ENCODE results near the gene COL24A1. TPM values are rescaled to one million over a fixed set of nuclear protein-coding genes. Genes with fewer than 3 reads are reported as not detected.

The COL24A1 gene
- total RNA-seq, 1 donor from 2014 or later, result not detected

GRCh38 chr1:86176226-86176625, 19.7 kb upstream of the COL24A1 start:
- Mint-ChIP-seq H3K4me1 (ENCODE audit: low read depth) (no peaks in the 10 kb centered on the region), H3K36me3 (ENCODE audit: low read depth) (no peaks in the 10 kb centered on the region), H3K27me3 (ENCODE audit: low read depth) (peaks cover 2% of the 10 kb centered on the region), H3K9me3 (no peaks in the 10 kb centered on the region), H3K4me3 (ENCODE audit: low read depth) (no peak overlapping the region), H3K27ac (no peak overlapping the region)
- no peak for DNase-seq (ENCODE audit: low spot score)
- intact Hi-C loops (cut with micrococcal nuclease), result no loop called here

GRCh38 chr1:86175756-86176155, 19.2 kb upstream of the COL24A1 start:
- intact Hi-C loops (cut with micrococcal nuclease), result no loop called here
- H3K36me3 Mint-ChIP-seq (ENCODE audit: low read depth), result no peaks in the 10 kb centered on the region
- no peak overlapping the region for H3K27ac Mint-ChIP-seq
- no peak for DNase-seq (ENCODE audit: low spot score)
- no peaks in the 10 kb centered on the region for H3K9me3 Mint-ChIP-seq
- H3K27me3 Mint-ChIP-seq (ENCODE audit: low read depth), result peaks cover 2% of the 10 kb centered on the region
- no peaks in the 10 kb centered on the region for H3K4me1 Mint-ChIP-seq (ENCODE audit: low read depth)
- no peak overlapping the region for H3K4me3 Mint-ChIP-seq (ENCODE audit: low read depth)

GRCh38 chr1:86169625-86170024, 13.1 kb upstream of the COL24A1 start:
- no peaks in the 10 kb centered on the region for H3K4me1 Mint-ChIP-seq (ENCODE audit: low read depth)
- intact Hi-C loops (cut with micrococcal nuclease), result no loop called here

GRCh38 chr1:86159800-86160199, 3.2 kb upstream of the COL24A1 start:
- no peak for DNase-seq (ENCODE audit: low spot score)
- Mint-ChIP-seq H3K27ac (no peak overlapping the region), H3K36me3 (ENCODE audit: low read depth) (no peaks in the 10 kb centered on the region), H3K9me3 (no peaks in the 10 kb centered on the region), H3K27me3 (ENCODE audit: low read depth) (peaks cover 35% of the 10 kb centered on the region), H3K4me1 (ENCODE audit: low read depth) (peaks cover 3% of the 10 kb centered on the region), H3K4me3 (ENCODE audit: low read depth) (no peak overlapping the region)
- intact Hi-C loops (cut with micrococcal nuclease), result no loop called here

More at GRCh38 chr1:86169625-86170024, 13.1 kb upstream of the COL24A1 start:
- H3K4me3 Mint-ChIP-seq (ENCODE audit: low read depth), result no peak overlapping the region
- DNase-seq (ENCODE audit: low spot score), result no peak
- no peaks in the 10 kb centered on the region for H3K27me3 Mint-ChIP-seq (ENCODE audit: low read depth)
- H3K9me3 Mint-ChIP-seq, result no peaks in the 10 kb centered on the region
- no peaks in the 10 kb centered on the region for H3K36me3 Mint-ChIP-seq (ENCODE audit: low read depth)
- H3K27ac Mint-ChIP-seq, result no peak overlapping the region

- Mint-ChIP-seq H3K4me3 (ENCODE audit: low read depth) (peak overlapping the region; percentile 58), H3K9me3 (no peaks in the 10 kb centered on the region)
- intact Hi-C loops (cut with micrococcal nuclease), result no loop called here
These were observed 586 bp downstream of the COL24A1 start for GRCh38 chr1:86155807-86156565.

GRCh38 chr1:86155051-86155806, 1.3 kb downstream of the COL24A1 start:
- no peak for DNase-seq (ENCODE audit: low spot score)
- peaks cover 44% of the 10 kb centered on the region for H3K27me3 Mint-ChIP-seq (ENCODE audit: low read depth)
- intact Hi-C loops (cut with micrococcal nuclease), result no loop called here
- H3K36me3 Mint-ChIP-seq (ENCODE audit: low read depth), result no peaks in the 10 kb centered on the region
- no peaks in the 10 kb centered on the region for H3K9me3 Mint-ChIP-seq
- no peak overlapping the region for H3K4me3 Mint-ChIP-seq (ENCODE audit: low read depth)
- H3K27ac Mint-ChIP-seq, result no peak overlapping the region
- H3K4me1 Mint-ChIP-seq (ENCODE audit: low read depth), result peaks cover 3% of the 10 kb centered on the region

More at GRCh38 chr1:86155807-86156565, 586 bp downstream of the COL24A1 start:
- no peak for DNase-seq (ENCODE audit: low spot score)
- Mint-ChIP-seq H3K4me1 (ENCODE audit: low read depth) (peaks cover 3% of the 10 kb centered on the region), H3K36me3 (ENCODE audit: low read depth) (no peaks in the 10 kb centered on the region), H3K27ac (no peak overlapping the region), H3K27me3 (ENCODE audit: low read depth) (peaks cover 44% of the 10 kb centered on the region)

- Mint-ChIP-seq H3K4me1 (ENCODE audit: low read depth) (peaks cover 3% of the 10 kb centered on the region), H3K9me3 (no peaks in the 10 kb centered on the region), H3K4me3 (ENCODE audit: low read depth) (no peak overlapping the region), H3K36me3 (ENCODE audit: low read depth) (no peaks in the 10 kb centered on the region), H3K27me3 (ENCODE audit: low read depth) (peaks cover 44% of the 10 kb centered on the region), H3K27ac (no peak overlapping the region)
- intact Hi-C loops (cut with micrococcal nuclease), result no loop called here
- no peak for DNase-seq (ENCODE audit: low spot score)
These were observed 2.0 kb downstream of the COL24A1 start for GRCh38 chr1:86154571-86155050.

- Mint-ChIP-seq H3K9me3 (no peaks in the 10 kb centered on the region), H3K27ac (no peak overlapping the region), H3K4me1 (ENCODE audit: low read depth) (peaks cover 3% of the 10 kb centered on the region), H3K36me3 (ENCODE audit: low read depth) (no peaks in the 10 kb centered on the region), H3K27me3 (ENCODE audit: low read depth) (peaks cover 40% of the 10 kb centered on the region), H3K4me3 (ENCODE audit: low read depth) (no peak overlapping the region)
- intact Hi-C loops (cut with micrococcal nuclease), result no loop called here
- DNase-seq (ENCODE audit: low spot score), result no peak
These were observed 2.7 kb downstream of the COL24A1 start for GRCh38 chr1:86153836-86154235.

- intact Hi-C loops (cut with micrococcal nuclease), result no loop called here
- Mint-ChIP-seq H3K4me3 (ENCODE audit: low read depth) (no peak overlapping the region), H3K36me3 (ENCODE audit: low read depth) (no peaks in the 10 kb centered on the region)
These were observed 3.7 kb downstream of the COL24A1 start for GRCh38 chr1:86152887-86153286.

GRCh38 chr1:86151427-86151826, 5.1 kb downstream of the COL24A1 start:
- no peak overlapping the region for H3K4me3 Mint-ChIP-seq (ENCODE audit: low read depth)
- no peaks in the 10 kb centered on the region for H3K36me3 Mint-ChIP-seq (ENCODE audit: low read depth)
- H3K9me3 Mint-ChIP-seq, result no peaks in the 10 kb centered on the region
- no peak overlapping the region for H3K27ac Mint-ChIP-seq
- no peak for DNase-seq (ENCODE audit: low spot score)
- H3K27me3 Mint-ChIP-seq (ENCODE audit: low read depth), result peaks cover 21% of the 10 kb centered on the region
- peaks cover 1% of the 10 kb centered on the region for H3K4me1 Mint-ChIP-seq (ENCODE audit: low read depth)
- intact Hi-C loops (cut with micrococcal nuclease), result no loop called here

More at GRCh38 chr1:86152887-86153286, 3.7 kb downstream of the COL24A1 start:
- Mint-ChIP-seq H3K27ac (no peak overlapping the region), H3K4me1 (ENCODE audit: low read depth) (peaks cover 3% of the 10 kb centered on the region), H3K27me3 (ENCODE audit: low read depth) (peaks cover 34% of the 10 kb centered on the region), H3K9me3 (no peaks in the 10 kb centered on the region)
- DNase-seq (ENCODE audit: low spot score), result no peak

GRCh38 chr1:86150553-86151055, 6.0 kb downstream of the COL24A1 start:
- H3K27me3 Mint-ChIP-seq (ENCODE audit: low read depth), result peaks cover 13% of the 10 kb centered on the region
- no peak overlapping the region for H3K4me3 Mint-ChIP-seq (ENCODE audit: low read depth)
- no peaks in the 10 kb centered on the region for H3K36me3 Mint-ChIP-seq (ENCODE audit: low read depth)
- DNase-seq (ENCODE audit: low spot score), result no peak
- H3K4me1 Mint-ChIP-seq (ENCODE audit: low read depth), result no peaks in the 10 kb centered on the region
- no peaks in the 10 kb centered on the region for H3K9me3 Mint-ChIP-seq
- intact Hi-C loops (cut with micrococcal nuclease), result no loop called here
- H3K27ac Mint-ChIP-seq, result no peak overlapping the region

GRCh38 chr1:86149591-86149990, 7.0 kb downstream of the COL24A1 start:
- Mint-ChIP-seq H3K27ac (no peak overlapping the region), H3K27me3 (ENCODE audit: low read depth) (peaks cover 8% of the 10 kb centered on the region), H3K4me3 (ENCODE audit: low read depth) (no peak overlapping the region), H3K4me1 (ENCODE audit: low read depth) (no peaks in the 10 kb centered on the region), H3K9me3 (no peaks in the 10 kb centered on the region), H3K36me3 (ENCODE audit: low read depth) (no peaks in the 10 kb centered on the region)
- intact Hi-C loops (cut with micrococcal nuclease), result no loop called here
- no peak for DNase-seq (ENCODE audit: low spot score)

- H3K27ac Mint-ChIP-seq, result no peak overlapping the region
- intact Hi-C loops (cut with micrococcal nuclease), result no loop called here
These were observed 8.8 kb downstream of the COL24A1 start for GRCh38 chr1:86147755-86148154.

More at GRCh38 chr1:86147755-86148154, 8.8 kb downstream of the COL24A1 start:
- Mint-ChIP-seq H3K4me1 (ENCODE audit: low read depth) (no peaks in the 10 kb centered on the region), H3K36me3 (ENCODE audit: low read depth) (no peaks in the 10 kb centered on the region), H3K4me3 (ENCODE audit: low read depth) (no peak overlapping the region), H3K27me3 (ENCODE audit: low read depth) (no peaks in the 10 kb centered on the region), H3K9me3 (no peaks in the 10 kb centered on the region)
- no peak for DNase-seq (ENCODE audit: low spot score)

All from activated T-helper 2 cell treated with anti-CD3 and anti-CD28 coated beads, Interferon-gamma antibody, Interleukin-2, Interleukin-4, amounts not matched to agents 10 μg/mL and 5 μg/mL and 100 μg/mL, durations not matched to agents 14 hours and 24 hours and 36 hours (primary cell).